ENCODE data around the gene PEF1.

Gene PEF1

GRCh38 chr1:31628931-31629556, 15.6 kb downstream of the PEF1 start:
- no peak for DNase-seq (ENCODE audit: low read depth in 2 of 2)

- DNase-seq (ENCODE audit: low read depth in 2 of 2): no peak
Measured at GRCh38 chr1:31627930-31628559, 16.6 kb downstream of the PEF1 start.

- no peak for DNase-seq (ENCODE audit: low read depth in 2 of 2)
Measured at GRCh38 chr1:31627301-31627929, 17.3 kb downstream of the PEF1 start.

GRCh38 chr1:31626223-31627207, 18.2 kb downstream of the PEF1 start:
- no peak for DNase-seq (ENCODE audit: low read depth in 2 of 2)

GRCh38 chr1:31625561-31626222, 19.0 kb downstream of the PEF1 start:
- no peak for DNase-seq (ENCODE audit: low read depth in 2 of 2)

- DNase-seq (ENCODE audit: low read depth in 2 of 2): no peak
Measured at GRCh38 chr1:31624731-31625514, 19.8 kb downstream of the PEF1 start.

- no peak for DNase-seq (ENCODE audit: low read depth in 2 of 2)
Measured at GRCh38 chr1:31624309-31624708, 20.4 kb downstream of the PEF1 start.

GRCh38 chr1:31623365-31623764, 21.3 kb downstream of the PEF1 start:
- DNase-seq (ENCODE audit: low read depth in 2 of 2): no peak

- no peak for DNase-seq (ENCODE audit: low read depth in 2 of 2)
Measured at GRCh38 chr1:31621847-31622730, 22.6 kb downstream of the PEF1 start.

GRCh38 chr1:31621498-31621820, 23.2 kb downstream of the PEF1 start:
- no peak for DNase-seq (ENCODE audit: low read depth in 2 of 2)

GRCh38 chr1:31620631-31621497, 23.8 kb downstream of the PEF1 start:
- no peak for DNase-seq (ENCODE audit: low read depth in 2 of 2)

- DNase-seq (ENCODE audit: low read depth in 2 of 2): no peak
Measured at GRCh38 chr1:31618916-31619846, 25.5 kb downstream of the PEF1 start.

- DNase-seq (ENCODE audit: low read depth in 2 of 2): peak; percentile 19 to 33
Measured at GRCh38 chr1:31617916-31618746, 26.5 kb downstream of the PEF1 start.

GRCh38 chr1:31617218-31617915, 27.3 kb downstream of the PEF1 start, which contains the start of gene HCRTR1:
Gene HCRTR1 (plus strand): TSS chr1:31617689. CDS start chr1:31619193, 1,504 bp downstream.
- no peak for DNase-seq (ENCODE audit: low read depth in 2 of 2)

GRCh38 chr1:31615939-31616338, 28.7 kb downstream of the PEF1 start:
- no peak for DNase-seq (ENCODE audit: low read depth in 2 of 2)

- no peak for DNase-seq (ENCODE audit: low read depth in 2 of 2)
Measured at GRCh38 chr1:31615414-31615813, 29.3 kb downstream of the PEF1 start.

Data from activated CD4-positive, alpha-beta T cell treated with anti-CD3 and anti-CD28 coated beads for 24 hours (primary cell).